HEK293T (cell line): ENCODE measurements around the gene EPHB1.

Source experiments
- BHLHE40 ChIP-seq: fragments of 450-650 bp; IDR thresholded peaks from 2 replicates; pipeline ENCODE4 v1.6.1; 2016; ENCODE audit warnings: mild to moderate bottlenecking, moderate library complexity, borderline replicate concordance
- FOXM1 ChIP-seq: fragments of 450-650 bp; IDR thresholded peaks from 2 replicates; pipeline ENCODE4 v1.6.1; 2017; ENCODE audit warnings: mild to moderate bottlenecking, borderline replicate concordance
- SP1 ChIP-seq: fragments of 450-650 bp; IDR thresholded peaks from 2 replicates; pipeline ENCODE4 v1.6.1; 2017
- TF ChIP-seq, protein P1 (sequence below): fragments of 450-650 bp; IDR thresholded peaks from 2 replicates; pipeline ENCODE4 v1.6.1; 2016

DNA sequence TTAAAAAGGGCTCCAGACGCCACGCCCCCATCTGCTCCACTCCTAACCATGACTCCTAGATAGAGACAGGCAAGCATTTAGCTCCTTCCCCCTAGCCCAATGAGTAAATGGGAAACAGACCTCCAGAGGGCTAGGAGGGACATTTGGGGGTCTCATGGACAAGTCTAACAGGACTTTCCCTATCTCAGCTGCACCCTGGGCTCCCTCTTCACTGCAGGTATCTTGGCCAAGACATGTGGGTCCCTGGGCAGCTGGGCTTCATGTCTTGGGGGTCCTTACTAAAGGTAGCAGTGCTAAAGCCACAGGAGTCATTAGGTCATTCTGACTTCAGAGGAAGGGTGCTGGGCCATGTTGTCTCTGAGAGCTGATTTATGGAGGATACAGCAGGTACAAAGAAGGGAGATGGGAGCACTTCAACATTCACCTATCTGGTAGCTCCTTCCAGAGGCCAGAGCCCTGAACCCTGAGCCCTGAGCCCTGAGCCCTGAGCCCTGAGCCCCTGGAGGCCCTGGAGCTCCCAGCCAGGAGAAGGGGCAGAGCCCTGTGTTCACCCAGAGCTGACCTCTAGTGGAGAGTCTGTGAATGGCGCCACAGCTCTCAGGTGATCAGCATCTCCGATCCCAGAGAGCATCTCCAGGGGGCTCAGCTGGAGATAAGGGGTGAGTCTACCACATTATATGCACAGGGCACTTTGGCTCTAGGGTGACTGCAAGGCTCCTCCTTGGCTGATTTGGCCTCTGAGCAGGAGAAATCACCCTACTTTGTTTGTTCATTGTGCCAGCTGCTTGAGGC, 40.1 kb upstream of the EPHB1 start:
- no peak for TF ChIP-seq FOXM1
- TF ChIP-seq BHLHE40: no peak
- TF ChIP-seq SP1: no peak
- TF ChIP-seq, protein P1, sequence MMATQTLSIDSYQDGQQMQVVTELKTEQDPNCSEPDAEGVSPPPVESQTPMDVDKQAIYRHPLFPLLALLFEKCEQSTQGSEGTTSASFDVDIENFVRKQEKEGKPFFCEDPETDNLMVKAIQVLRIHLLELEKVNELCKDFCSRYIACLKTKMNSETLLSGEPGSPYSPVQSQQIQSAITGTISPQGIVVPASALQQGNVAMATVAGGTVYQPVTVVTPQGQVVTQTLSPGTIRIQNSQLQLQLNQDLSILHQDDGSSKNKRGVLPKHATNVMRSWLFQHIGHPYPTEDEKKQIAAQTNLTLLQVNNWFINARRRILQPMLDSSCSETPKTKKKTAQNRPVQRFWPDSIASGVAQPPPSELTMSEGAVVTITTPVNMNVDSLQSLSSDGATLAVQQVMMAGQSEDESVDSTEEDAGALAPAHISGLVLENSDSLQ: no peak
